Measurements from ENCODE around the gene DEF6. TPM values are rescaled to one million over a fixed set of nuclear protein-coding genes. Genes with fewer than 3 reads are reported as not detected.

DEF6 gene
- total RNA-seq, 1 donor from 2014 or later = 79.9 TPM

GRCh38 chr6:35295521-35296315 lies 1.9 kb upstream of the DEF6 start:
- ChIA-PET POLR2A (interaction anchor here (0.6 to 2.6 kb wide), 6 partner anchors 8 to 177 kb away, joined by 3 to 14 read pairs (median 4); partner anchors contain the start of gene PPARD), CTCF (interaction anchor here (0.7 to 7.6 kb wide), 9 partner anchors 17 to 173 kb away, joined by 3 to 146 read pairs (median 6); partner anchors contain the start of genes FANCE, PPARD, RPL10A and ZNF76)
- Mint-ChIP-seq H3K36me3 (ENCODE audit: low read depth) (peaks cover 53% of the 10 kb centered on the region), H3K9me3 (no peaks in the 10 kb centered on the region), H3K4me1 (peaks cover 44% of the 10 kb centered on the region), H3K4me3 (no peak overlapping the region), H3K27me3 (no peaks in the 10 kb centered on the region), H3K27ac (peak overlapping the region; percentile 46)
- DNase-seq (no peak), ATAC-seq (ENCODE audit: low read depth) (no peak)
- TF ChIP-seq CTCF (IDR thresholded peaks at IDR 0.05) = no peak
- intact Hi-C loops (cut with micrococcal nuclease) = loop anchor here (2.0 to 10.0 kb wide), 2 partner anchors 37 to 289 kb away; partner anchors contain the start of gene ZNF76

GRCh38 chr6:35296931-35297600 lies 552 bp upstream of the DEF6 start:
- Mint-ChIP-seq H3K27ac (peak overlapping the region; percentile 97), H3K27me3 (no peaks in the 10 kb centered on the region), H3K4me3 (peak overlapping the region; percentile 85), H3K36me3 (ENCODE audit: low read depth) (peaks cover 39% of the 10 kb centered on the region), H3K4me1 (peaks cover 55% of the 10 kb centered on the region), H3K9me3 (no peaks in the 10 kb centered on the region)
- DNase-seq = no peak
- intact Hi-C loops (cut with micrococcal nuclease) = loop anchor here (1.0 to 10.0 kb wide), 6 partner anchors 30 to 439 kb away; partner anchors contain the start of genes PPARD and RPL10A
- CTCF ChIA-PET = interaction anchor here (1.0 to 7.6 kb wide), 11 partner anchors 14 to 440 kb away, joined by 3 to 146 read pairs (median 6); partner anchors contain the start of genes ARMC12, FANCE, PPARD and RPL10A
- TF ChIP-seq CTCF (IDR thresholded peaks at IDR 0.05) = no peak
- no peak for ATAC-seq (ENCODE audit: low read depth)
- POLR2A ChIA-PET = interaction anchor here (1.0 to 2.6 kb wide), 9 partner anchors 10 to 171 kb away, joined by 3 to 14 read pairs (median 5); partner anchors contain the start of genes FANCE, PPARD and RPL10A

DNA sequence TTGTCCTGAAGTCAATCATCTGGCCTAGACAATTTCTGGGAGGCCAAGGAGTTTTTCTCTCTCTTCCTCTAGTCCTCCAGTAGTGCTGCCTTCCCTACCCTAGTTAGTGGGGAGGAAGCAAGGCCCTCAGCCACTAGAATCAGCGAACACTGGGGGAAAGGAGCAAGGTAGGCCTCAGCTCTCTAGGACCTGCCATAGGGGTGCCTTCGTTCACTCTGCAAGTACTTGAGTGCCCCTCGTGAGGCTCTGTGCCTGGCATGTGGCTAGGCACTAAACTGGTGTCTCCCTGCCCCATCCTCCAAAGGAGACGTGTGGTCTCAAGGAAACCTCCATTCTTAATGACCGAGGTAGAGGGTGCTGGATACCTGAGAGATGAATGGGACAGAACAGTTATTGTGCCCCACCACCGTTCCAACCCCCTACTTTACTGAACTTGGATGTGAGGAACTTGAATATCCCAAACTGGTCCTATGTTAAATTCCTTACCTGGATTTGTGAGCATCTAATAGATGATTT lies 1.1 kb downstream of the DEF6 start:
- H3K4me3 Mint-ChIP-seq = peak overlapping the region; percentile 85
- H3K4me1 Mint-ChIP-seq = peaks cover 64% of the 10 kb centered on the region
- ChIA-PET CTCF (interaction anchor here (0.8 to 7.6 kb wide), 8 partner anchors 8 to 438 kb away, joined by 3 to 146 read pairs (median 8); partner anchors contain the start of genes ARMC12, FANCE, PPARD and RPL10A), POLR2A (interaction anchor here (1.0 to 2.6 kb wide), 5 partner anchors 13 to 172 kb away, joined by 4 to 14 read pairs (median 10); partner anchors contain the start of gene RPL10A)
- H3K27ac Mint-ChIP-seq = peak overlapping the region; percentile 97
- intact Hi-C loops (cut with micrococcal nuclease) = loop anchor here (1.0 to 10.0 kb wide), 2 partner anchors 13 to 286 kb away; no protein-coding TSS in a partner anchor
- no peaks in the 10 kb centered on the region for H3K27me3 Mint-ChIP-seq
- DNase-seq = no peak
- no peak for ATAC-seq (ENCODE audit: low read depth)
- H3K9me3 Mint-ChIP-seq = no peaks in the 10 kb centered on the region
- TF ChIP-seq CTCF (IDR thresholded peaks at IDR 0.05) = no peak
- H3K36me3 Mint-ChIP-seq (ENCODE audit: low read depth) = peaks cover 26% of the 10 kb centered on the region

- DNase-seq (no peak), ATAC-seq (ENCODE audit: low read depth) (peak; percentile 23)
- POLR2A ChIA-PET = interaction anchor here (0.7 to 2.5 kb wide), 5 partner anchors 11 to 169 kb away, joined by 3 to 14 read pairs (median 5); partner anchors contain the start of genes FANCE and RPL10A
- intact Hi-C loops (cut with micrococcal nuclease) = loop anchor here (10.0 kb wide), 1 partner anchor 285 kb away; no protein-coding TSS in a partner anchor
- no peaks in the 10 kb centered on the region for H3K9me3 Mint-ChIP-seq
- peaks cover 25% of the 10 kb centered on the region for H3K36me3 Mint-ChIP-seq (ENCODE audit: low read depth)
- H3K4me1 Mint-ChIP-seq = peaks cover 68% of the 10 kb centered on the region
- no peak for TF ChIP-seq CTCF (IDR thresholded peaks at IDR 0.05)
- H3K27ac Mint-ChIP-seq = peak overlapping the region; percentile 97
- H3K27me3 Mint-ChIP-seq = no peaks in the 10 kb centered on the region
- CTCF ChIA-PET = interaction anchor here (0.9 to 7.6 kb wide), 3 partner anchors 27 to 150 kb away, joined by 3 to 146 read pairs (median 81); partner anchors contain the start of gene FANCE
- H3K4me3 Mint-ChIP-seq = peak overlapping the region; percentile 85
Measured at GRCh38 chr6:35299674-35300073, 2.1 kb downstream of the DEF6 start.
